Testis (tissue), 5 donors: ENCODE data around the gene POLR2F. TPM values are rescaled to one million over a fixed set of nuclear protein-coding genes. Genes with fewer than 3 reads are reported as not detected.

Experiments
- DNase-seq: peaks from one replicate; pipeline ENCODE4 v3.0.0-alpha.2; 2019
- H3K27ac ChIP-seq, 2 donors: fragments of 200-600 bp; sonication (generic); one replicate each; pipeline ENCODE4 v1.5.1; 2019
- H3K27me3 ChIP-seq: fragments of 200-600 bp; sonication (generic); one replicate; pipeline ENCODE4 v1.5.1; 2019
- H3K36me3 ChIP-seq: fragments of 200-600 bp; sonication (generic); one replicate; pipeline ENCODE4 v1.5.1; 2017; ENCODE audit warnings: low read depth; ENCODE audit errors: missing control alignments
- H3K4me1 ChIP-seq: fragments of 200-600 bp; sonication (generic); one replicate; pipeline ENCODE4 v1.5.1; 2019
- H3K4me3 ChIP-seq, 2 donors: fragments of 200-600 bp; sonication (generic); one replicate each; pipeline ENCODE4 v1.5.1; 2017 to 2019
- H3K9me3 ChIP-seq: fragments of 200-600 bp; sonication (generic); one replicate; pipeline ENCODE4 v1.5.1; 2017
- POLR2A ChIP-seq: fragments of 450-650 bp; IDR thresholded peaks from one replicate; pipeline ENCODE4 v1.6.1; 2017; ENCODE audit warnings: antibody characterized with exemption, mild to moderate bottlenecking, moderate library complexity
- WGBS, 2 donors: methylation state at CpG; one replicate each; pipeline ENCODE4 v1.1.5; 2018; 5-methylcytosine and 5-hydroxymethylcytosine counted together
- intact Hi-C: fragments of 100-400 bp; cut with DNase I; formaldehyde crosslinking; loops from one replicate; pipeline ENCODE4 v1.15.1; 2023; ENCODE audit warnings: low total_unique reads
- long read RNA-seq, 2 donors: transcript quantifications; one replicate each; lab custom pipeline, GENCODE V29; 2026
- polyA plus RNA-seq: library from polyadenylated mRNA; stranded (reverse); fragments of 350-450 nt; fragmentation: Illumina TruSeq; extraction: RNeasy Lipid Tissue Mini Kit (QIAGEN cat#74804); gene quantifications from one replicate; pipeline ENCODE4 v1.2.3, GENCODE V29; 2014; ENCODE audit warnings: low read depth, low replicate concordance; ENCODE audit not compliant: insufficient read depth
- total RNA-seq, 2 donors: library from RNA; depleted of rRNA; stranded (reverse); fragments of >200 nt; gene quantifications; one replicate each; pipeline ENCODE4 v1.2.3, GENCODE V29; 2016
- TF ChIP-seq, protein P1 (sequence below), 3 experiments: fragments of 450-650 bp in 2 of 3; fragments of 200-600 bp in 1 of 3; sonication (generic) in 1 of 3; IDR thresholded peaks; one replicate each; pipeline ENCODE4 v1.5.1; 2016 to 2019; ENCODE audit warnings: antibody characterized with exemption in 3 of 3, mild to moderate bottlenecking in 2 of 3, moderate library complexity in 1 of 3

The POLR2F gene
- total RNA-seq = 100 to 1,000 TPM; 107 to 137 TPM
- 88.7 TPM for polyA plus RNA-seq
- long read RNA-seq, donor 1, transcript POLR2F-205 (5 exons, 2,106 nt) = major isoform, 69 of 115 reads
- long read RNA-seq, donor 1, transcript POLR2F-214 (1 exons, 1,612 nt) = minor isoform, 11 of 115 reads
- long read RNA-seq, donor 1, partial matches to known transcripts = 9 of 115 reads
- long read RNA-seq, donor 1, other reads (novel, unspliced or antisense) = 21 of 115 reads
- long read RNA-seq, donor 2, transcript POLR2F-205 (5 exons, 2,106 nt) = major isoform, 43 of 59 reads
- long read RNA-seq, donor 2, partial matches to known transcripts = 12 of 59 reads
- long read RNA-seq, donor 2, other reads (novel, unspliced or antisense) = 0 of 59 reads

DNA sequence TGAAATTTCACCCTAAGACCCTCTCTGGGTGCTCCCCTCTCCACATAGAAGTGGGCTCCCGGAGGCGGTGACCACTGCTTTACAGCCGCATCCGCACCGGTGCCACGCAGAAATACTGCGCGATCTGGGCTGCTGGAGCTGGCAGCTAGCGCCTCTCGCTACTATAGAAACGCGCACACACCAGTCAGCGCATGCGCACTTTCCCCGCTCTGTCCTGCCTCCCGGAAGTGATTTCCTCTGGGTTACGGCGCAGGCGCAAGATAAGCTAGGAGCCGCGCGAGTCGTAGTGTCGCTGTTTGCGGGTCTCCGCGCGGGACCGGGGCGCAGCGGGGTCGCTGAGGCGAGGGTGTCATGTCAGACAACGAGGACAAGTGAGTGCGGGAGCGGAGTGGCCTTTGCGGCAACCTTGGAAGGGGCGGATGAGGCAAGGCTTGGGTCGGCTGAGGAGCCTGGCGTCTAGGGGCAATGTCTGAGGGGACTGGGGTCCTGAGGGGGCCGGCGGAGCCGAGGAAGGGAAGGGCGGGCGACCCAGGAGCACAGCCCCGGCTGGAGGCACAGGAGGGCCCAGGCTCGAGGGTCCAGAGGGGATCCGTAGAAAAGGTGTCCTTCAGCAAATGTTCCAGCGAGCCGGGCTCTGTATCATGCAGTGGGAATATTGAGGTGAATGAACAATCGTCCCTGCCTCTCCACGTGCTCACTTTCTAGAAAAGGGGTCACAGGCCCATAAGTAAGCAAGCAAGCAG, at the start of gene POLR2F, which contains the start of gene C22orf23:
POLR2F (plus strand) TSS at position 263 of the 743 bp plus-strand sequence; CDS start at position 352, 89 bp downstream.
C22orf23 (minus strand) TSS at position 165 of the 743 bp plus-strand sequence. CDS start 452 bp downstream, outside the sequence.
- peak within 1 kb of the TSS; percentile 31 to 46 for H3K27ac ChIP-seq

DNA sequence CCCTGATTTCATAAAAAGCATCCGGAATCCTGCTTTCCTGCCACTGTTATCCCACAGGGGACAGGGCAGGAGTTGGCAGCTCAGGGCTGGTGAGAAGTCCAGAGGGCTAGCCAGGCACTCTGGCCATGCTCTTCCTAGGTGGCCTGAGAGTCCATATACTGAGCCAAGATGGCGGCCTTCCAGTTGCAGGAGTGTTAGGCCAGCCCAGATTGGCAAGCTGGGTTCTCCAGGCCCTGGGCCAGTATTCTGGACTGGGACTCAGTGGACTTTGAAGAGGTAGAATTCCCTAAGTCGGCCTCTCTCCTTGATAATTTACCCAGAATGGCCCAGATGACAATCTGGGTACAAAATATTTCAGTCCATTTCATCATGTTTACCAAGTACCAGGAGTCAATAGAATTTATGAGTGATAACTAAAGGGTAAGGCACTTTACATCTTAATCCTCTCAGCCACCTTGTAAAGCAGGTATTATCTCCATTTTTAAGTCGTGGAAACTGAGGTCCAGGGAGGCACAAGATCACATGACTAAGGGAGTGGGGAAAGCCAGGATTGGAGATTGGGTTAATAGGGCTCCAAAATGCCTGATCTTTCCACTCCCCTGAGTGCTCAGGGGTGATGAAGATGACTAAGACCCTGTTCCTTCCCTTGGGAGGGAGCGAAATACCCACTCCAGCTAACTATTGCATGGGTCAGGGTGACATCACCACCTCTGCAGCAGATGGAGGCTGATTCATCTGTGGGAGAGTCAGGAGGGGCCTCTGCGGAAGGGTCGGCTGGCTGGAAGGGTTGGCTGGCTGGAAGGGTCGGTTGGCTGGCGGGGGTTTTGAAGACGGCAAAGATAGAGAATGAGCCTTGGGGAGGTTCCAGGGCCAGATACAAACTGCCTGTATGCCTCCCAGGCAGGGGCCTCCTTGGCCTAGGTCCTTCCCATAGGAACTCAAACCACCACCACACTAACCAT, 48.6 kb upstream of the POLR2F start:
- peaks cover 19% of the 10 kb centered on the region for H3K4me1 ChIP-seq
- TF ChIP-seq, protein P1, sequence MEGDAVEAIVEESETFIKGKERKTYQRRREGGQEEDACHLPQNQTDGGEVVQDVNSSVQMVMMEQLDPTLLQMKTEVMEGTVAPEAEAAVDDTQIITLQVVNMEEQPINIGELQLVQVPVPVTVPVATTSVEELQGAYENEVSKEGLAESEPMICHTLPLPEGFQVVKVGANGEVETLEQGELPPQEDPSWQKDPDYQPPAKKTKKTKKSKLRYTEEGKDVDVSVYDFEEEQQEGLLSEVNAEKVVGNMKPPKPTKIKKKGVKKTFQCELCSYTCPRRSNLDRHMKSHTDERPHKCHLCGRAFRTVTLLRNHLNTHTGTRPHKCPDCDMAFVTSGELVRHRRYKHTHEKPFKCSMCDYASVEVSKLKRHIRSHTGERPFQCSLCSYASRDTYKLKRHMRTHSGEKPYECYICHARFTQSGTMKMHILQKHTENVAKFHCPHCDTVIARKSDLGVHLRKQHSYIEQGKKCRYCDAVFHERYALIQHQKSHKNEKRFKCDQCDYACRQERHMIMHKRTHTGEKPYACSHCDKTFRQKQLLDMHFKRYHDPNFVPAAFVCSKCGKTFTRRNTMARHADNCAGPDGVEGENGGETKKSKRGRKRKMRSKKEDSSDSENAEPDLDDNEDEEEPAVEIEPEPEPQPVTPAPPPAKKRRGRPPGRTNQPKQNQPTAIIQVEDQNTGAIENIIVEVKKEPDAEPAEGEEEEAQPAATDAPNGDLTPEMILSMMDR (IDR thresholded peaks at IDR 0.05) = no peak
- TF ChIP-seq POLR2A = no peak
- no peaks in the 10 kb centered on the region for H3K27me3 ChIP-seq
- no peaks in the 10 kb centered on the region for H3K36me3 ChIP-seq
- H3K4me3 ChIP-seq = peak overlapping the region in 1 of 2 donors; percentile 65
- H3K9me3 ChIP-seq = no peaks in the 10 kb centered on the region
- no peak for DNase-seq
- H3K27ac ChIP-seq = peak overlapping the region in 1 of 2 donors; percentile 39
- WGBS, 2 donors = 56 to 60% methylated on average over 10 of the region's 10 CpGs
- intact Hi-C loops = no loop called here

More for the DNA sequence above, at the start of gene POLR2F, which contains the start of gene C22orf23:
- peak; percentile 97 for DNase-seq
- Histone ChIP-seq H3K4me1 (peaks cover 14% of the 10 kb centered on the region), H3K27me3 (no peaks in the 10 kb centered on the region), H3K9me3 (no peaks in the 10 kb centered on the region), H3K36me3 (no peaks in the 10 kb centered on the region), H3K4me3 (peak within 1 kb of the TSS; percentile 87 to 88)
- WGBS, 2 donors = 0 to 1% methylated on average over 29 to 52 of the region's 52 CpGs
- intact Hi-C loops = no loop called here
- peak; percentile 23 for TF ChIP-seq POLR2A
- TF ChIP-seq, protein P1 (IDR thresholded peaks at IDR 0.05) = no peak

DNA sequence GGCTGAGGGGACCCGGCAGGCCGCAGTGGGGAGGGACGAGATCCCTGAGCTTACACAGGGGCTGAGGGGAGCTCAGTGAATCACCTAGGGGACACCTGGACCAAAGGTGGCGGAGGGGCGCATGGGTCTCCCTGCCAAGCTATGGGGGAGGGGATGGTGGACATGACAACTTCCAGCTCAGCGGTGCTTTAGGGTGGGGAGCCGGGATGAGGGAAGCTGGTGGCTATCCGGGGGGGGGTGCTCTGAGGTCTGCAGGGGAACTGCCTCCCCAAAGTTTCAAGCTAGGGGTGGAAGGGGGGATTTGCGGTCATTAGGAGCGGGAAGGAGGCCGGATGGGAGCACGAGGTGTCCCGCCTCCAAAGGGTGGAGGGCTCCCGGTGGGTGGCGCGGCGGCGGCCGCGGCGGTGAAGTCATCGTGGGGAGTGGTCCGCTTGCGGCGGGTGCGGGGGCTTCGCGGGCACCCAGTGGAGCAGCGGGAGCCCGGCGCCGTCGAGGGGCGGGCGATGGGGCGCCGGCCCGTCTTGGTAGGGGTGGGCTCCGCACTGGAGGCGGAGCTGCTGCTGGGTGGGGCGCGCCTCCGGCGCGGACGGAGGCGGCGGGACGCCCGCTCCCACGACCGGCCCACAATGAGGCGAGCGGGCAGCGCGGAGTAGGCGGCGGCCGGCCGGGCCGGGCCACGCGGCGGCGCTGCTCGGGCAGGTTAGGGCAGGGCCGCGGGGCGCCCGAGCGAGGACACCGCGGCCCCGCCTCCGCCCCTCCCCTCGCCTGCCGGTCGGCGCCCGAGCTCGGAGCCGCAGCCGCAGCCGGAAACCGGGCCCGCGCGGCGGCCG, 47.8 kb upstream of the POLR2F start, which contains the start of gene MICALL1:
MICALL1 (plus strand) TSS at position 764 of the 830 bp plus-strand sequence. CDS start 126 bp downstream, outside the sequence.
- 13 to 36% methylated on average over 8 to 27 of the region's 90 CpGs for WGBS, 2 donors

More for the DNA sequence above, 47.8 kb upstream of the POLR2F start, which contains the start of gene MICALL1:
- intact Hi-C loops = no loop called here
- peak within 1 kb of the TSS; percentile 65 to 72 for H3K4me3 ChIP-seq
- H3K36me3 ChIP-seq = no peaks in the 10 kb centered on the region
- H3K27ac ChIP-seq = peak within 1 kb of the TSS; percentile 67 to 86
- DNase-seq = peak; percentile 69
- TF ChIP-seq, protein P1 (IDR thresholded peaks at IDR 0.05) = peak in 1 of 3 experiments; percentile 31
- no peak for TF ChIP-seq POLR2A
- no peaks in the 10 kb centered on the region for H3K9me3 ChIP-seq
- H3K4me1 ChIP-seq = peaks cover 20% of the 10 kb centered on the region
- H3K27me3 ChIP-seq = no peaks in the 10 kb centered on the region
